GM10266 (cell line): Measurements from ENCODE around the gene NLGN1.

ENCODE experiments used
- DNase-seq: peaks from one replicate; pipeline ENCODE4 v3.0.0; 2012; ENCODE audit errors: extremely low spot score
- TF ChIP-seq, protein P1 (sequence below): IDR thresholded peaks from 2 replicates; pipeline ENCODE4 v1.5.1; 2012; ENCODE audit warnings: mild to moderate bottlenecking, low read depth; ENCODE audit not compliant: control insufficient read depth, insufficient read depth; ENCODE audit errors: missing control alignments

Gene NLGN1

DNA sequence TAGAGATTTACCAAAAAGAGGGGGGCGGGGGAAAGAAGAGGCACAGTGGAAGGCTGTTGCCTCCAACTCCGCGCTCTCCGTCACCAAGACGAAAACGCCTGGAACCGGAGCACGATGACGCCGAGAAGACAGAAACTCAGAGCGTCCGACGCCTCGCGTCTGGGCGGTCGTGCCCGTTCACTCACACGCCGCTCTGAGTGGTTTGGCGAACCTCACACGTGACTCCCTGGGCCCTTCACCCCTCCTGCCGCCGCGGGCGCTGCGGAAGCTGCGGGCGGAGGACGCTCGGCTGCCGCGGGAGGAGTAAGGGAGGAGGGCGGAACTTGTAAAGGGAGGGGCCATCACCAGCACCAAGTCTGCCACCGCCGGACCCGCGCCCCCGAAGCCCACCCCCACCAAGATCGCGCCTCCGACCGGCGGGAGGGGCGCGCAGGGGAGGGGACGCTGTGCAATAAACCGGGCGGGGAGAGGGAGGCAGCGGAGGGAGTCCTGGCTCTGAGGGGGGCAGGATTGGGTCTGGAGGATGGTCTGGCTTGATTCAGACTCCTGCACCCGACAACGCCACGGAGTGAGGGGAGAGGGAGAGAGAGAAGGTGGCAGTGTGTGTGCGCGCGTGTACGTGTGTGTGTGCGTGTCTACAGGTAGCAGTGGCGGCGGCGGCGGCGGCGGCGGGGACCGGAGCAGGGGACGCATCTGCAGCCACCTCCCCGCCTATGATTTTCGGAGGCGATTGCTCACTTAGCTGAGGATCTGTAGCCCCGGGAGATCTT, 1.9 kb upstream of the NLGN1 start:
- peak; percentile 76 for DNase-seq
- TF ChIP-seq, protein P1, sequence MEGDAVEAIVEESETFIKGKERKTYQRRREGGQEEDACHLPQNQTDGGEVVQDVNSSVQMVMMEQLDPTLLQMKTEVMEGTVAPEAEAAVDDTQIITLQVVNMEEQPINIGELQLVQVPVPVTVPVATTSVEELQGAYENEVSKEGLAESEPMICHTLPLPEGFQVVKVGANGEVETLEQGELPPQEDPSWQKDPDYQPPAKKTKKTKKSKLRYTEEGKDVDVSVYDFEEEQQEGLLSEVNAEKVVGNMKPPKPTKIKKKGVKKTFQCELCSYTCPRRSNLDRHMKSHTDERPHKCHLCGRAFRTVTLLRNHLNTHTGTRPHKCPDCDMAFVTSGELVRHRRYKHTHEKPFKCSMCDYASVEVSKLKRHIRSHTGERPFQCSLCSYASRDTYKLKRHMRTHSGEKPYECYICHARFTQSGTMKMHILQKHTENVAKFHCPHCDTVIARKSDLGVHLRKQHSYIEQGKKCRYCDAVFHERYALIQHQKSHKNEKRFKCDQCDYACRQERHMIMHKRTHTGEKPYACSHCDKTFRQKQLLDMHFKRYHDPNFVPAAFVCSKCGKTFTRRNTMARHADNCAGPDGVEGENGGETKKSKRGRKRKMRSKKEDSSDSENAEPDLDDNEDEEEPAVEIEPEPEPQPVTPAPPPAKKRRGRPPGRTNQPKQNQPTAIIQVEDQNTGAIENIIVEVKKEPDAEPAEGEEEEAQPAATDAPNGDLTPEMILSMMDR, result no peak

DNA sequence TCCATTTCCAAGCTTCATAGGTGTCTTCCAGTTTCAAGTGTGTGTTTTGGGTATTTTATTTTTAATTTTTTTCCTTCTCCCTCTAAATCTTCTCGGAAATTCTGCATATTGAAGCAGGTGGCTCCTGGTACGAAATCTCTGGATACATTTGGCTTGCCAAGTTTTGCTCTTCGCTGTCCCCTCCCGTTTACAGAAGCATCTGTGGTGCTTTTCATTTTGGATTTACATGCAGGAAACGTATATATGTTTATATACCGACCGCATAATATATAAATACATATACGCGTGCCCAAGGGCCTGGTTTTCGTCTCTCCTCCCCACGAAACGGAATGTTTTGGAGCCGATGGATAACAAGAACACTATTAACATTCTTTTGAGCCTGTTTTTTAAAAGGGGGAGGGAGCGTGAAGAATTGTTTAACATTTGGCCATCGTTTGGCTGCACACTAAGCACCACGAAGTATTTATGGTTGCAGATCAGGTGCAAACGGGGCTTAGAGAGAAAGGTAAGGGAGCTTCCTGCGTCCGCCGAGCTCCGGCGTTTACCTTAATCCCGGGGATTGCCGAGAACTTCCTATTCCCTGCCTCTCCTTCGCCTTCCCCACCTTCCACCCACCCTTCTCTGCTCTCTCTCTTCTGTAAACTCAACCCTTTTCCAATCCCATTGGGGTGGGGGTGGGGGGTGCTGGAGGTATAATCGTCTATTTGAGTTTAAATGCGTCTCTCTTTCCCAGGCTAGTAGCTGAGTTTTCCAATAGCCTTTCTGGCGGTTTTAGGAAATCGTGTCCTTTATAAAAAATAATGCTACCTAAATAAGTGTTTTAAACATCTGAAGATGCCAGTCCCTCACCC, 1.1 kb upstream of the NLGN1 start:
- TF ChIP-seq, protein P1, result no peak
- DNase-seq, result peak; percentile 48

DNA sequence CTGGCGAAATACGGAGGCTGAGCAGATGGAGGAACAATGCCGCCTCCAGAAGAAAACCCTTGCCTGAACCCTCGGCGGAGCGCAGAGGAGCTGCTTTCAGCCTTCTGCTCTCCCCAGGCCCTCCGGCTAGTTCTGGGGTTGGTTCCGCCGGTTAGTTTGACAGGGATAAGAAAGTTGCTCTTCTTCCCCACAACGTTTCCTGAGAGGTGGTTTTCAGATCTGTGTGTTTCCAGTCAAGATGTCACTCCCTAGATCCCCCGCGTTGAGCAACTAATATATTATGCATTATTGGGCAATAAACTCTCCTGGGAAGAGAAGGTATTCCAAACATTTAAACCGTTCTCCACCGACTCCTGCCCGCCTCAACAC, 551 bp downstream of the NLGN1 start:
- peak; percentile 41 for DNase-seq
- TF ChIP-seq, protein P1, result no peak

DNA sequence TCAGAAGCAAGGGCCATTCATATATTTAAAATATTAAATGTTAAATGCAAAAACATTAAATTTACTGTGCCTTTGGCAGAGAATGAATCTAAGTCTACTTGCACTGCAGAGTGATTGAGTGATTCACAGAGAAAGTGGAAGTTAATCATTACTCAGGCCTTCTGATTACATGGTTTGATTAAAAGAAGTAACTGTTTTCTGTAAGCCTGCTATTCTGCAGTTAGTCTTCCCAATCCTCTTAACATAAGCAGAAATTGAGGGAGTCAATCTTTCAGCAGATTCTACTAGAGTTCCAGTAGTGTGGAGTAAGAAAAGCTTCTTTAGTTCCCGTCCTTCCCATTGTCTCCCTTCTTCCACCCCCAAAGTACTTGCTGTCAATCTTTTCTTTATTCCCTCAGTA, 1.5 kb downstream of the NLGN1 start:
- no peak for DNase-seq
- TF ChIP-seq, protein P1, result no peak

DNA sequence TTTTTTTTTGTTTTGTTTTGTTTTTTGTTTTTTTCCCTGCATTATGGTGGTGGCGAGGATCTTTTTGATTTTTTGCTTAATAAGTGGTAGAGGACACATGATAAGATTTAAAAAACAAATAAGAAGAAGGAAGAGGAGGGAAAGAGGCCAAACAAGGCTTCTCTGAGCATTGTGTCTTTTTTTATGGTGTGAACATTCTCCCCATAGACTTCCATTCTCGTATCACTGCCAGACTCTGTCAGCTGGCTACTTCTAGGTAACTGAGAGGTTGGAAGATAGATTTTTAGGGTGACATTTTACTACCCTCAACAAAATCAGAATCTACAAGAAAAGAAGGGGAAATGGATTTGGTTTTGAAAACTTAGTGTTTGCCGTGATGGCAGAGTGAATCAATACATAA, 3.8 kb downstream of the NLGN1 start:
- no peak for DNase-seq
- TF ChIP-seq, protein P1, result no peak

DNA sequence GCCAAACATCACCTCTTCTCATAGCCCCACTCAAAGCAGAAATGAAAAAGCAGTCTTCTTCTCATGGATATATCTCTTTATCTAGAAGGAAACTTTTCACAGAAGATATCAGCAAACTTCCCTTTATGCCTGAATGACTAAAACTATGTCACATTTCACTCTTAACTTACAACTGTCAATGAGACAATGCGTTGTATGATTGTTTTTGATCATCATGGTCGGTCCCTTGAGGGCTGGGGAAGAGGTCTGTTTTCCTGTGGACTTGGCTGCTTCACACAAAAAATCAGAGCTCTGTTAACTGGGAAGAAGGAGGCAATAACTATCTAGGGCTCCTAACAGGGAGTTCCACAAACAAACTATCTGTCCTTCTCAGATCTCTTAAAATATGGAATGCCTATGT, 5.1 kb downstream of the NLGN1 start:
- TF ChIP-seq, protein P1, result no peak
- no peak for DNase-seq

DNA sequence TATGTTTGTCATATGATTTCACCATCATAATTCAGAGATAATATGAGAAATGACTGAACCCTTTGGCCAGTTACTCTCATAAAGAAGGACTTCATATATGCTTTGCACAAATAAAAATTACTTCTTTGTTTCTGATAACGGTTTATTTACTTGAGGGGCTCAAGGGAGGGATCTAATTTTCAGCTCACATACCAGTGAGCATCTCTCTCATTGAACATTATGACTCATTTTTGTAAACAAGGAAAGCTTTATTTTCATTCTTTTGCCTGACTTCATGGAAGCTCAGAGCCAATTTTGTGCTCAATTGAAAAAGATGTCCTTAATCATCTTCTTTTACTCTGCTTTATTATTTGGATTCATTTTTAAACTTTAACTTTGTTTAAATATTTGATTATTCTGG, 5.8 kb downstream of the NLGN1 start:
- no peak for DNase-seq
- TF ChIP-seq, protein P1, result no peak
